Endothelial cell of umbilical vein (primary cell): ENCODE results near the gene GLI3. TPM values are rescaled to one million over a fixed set of nuclear protein-coding genes. Genes with fewer than 3 reads are reported as not detected.

ENCODE experiments used
- BruUV-seq: library from RNA; stranded (reverse); fragments of 400-500 nt; replicated peaks from 2 replicates; lab custom pipeline; 2021; lab: Mats Ljungman, UMichigan
- CTCF ChIA-PET: fragments of 300-600, 350-600 bp; sonication (Branson Sonifier 250); formaldehyde crosslinking; loops from one replicate; lab custom pipeline; 2021; ENCODE audit warnings: antibody characterized with exemption, inconsistent platforms; lab: Charles Lee
- POLR2A ChIA-PET: fragments of 300-600, 350-600 bp; sonication (Branson Sonifier 250); formaldehyde crosslinking; loops from one replicate; lab custom pipeline; 2021; ENCODE audit warnings: antibody characterized with exemption, inconsistent platforms; lab: Charles Lee
- DNase-seq: peaks from one replicate; pipeline ENCODE4 v3.0.0-alpha.2; 2011; ENCODE audit warnings: low read depth, low spot score
- FAIRE-seq: peaks from 2 replicates; lab custom pipeline; 2011; peaks lifted over from hg19 to GRCh38; lab: Jason Lieb, UNC
- H2AFZ ChIP-seq: 2 replicates; pipeline ENCODE4 v1.6.0; 2012; ENCODE audit warnings: low read depth, low read length, control low read depth, inconsistent platforms
- H3K27ac ChIP-seq: 2 replicates; pipeline ENCODE4 v1.5.1; 2011; ENCODE audit warnings: low read depth, mild to moderate bottlenecking, control low read depth, low read length, moderate library complexity; ENCODE audit not compliant: insufficient read depth
- H3K27me3 ChIP-seq, 2 experiments: 2 replicates each; pipeline versions ENCODE4 v1.6.0 to v1.6.1; 2011; ENCODE audit warnings: low read length in 2 of 2, mixed read lengths in 1 of 2; ENCODE audit not compliant: control insufficient read depth in 2 of 2, insufficient read depth in 2 of 2
- H3K36me3 ChIP-seq, 2 experiments: 2 replicates in 1 of 2; 3 replicates in 1 of 2; pipeline ENCODE4 v1.5.1; 2011; ENCODE audit warnings: low read length in 2 of 2, mild to moderate bottlenecking in 1 of 2, moderate library complexity in 1 of 2; ENCODE audit not compliant: control insufficient read depth in 2 of 2, insufficient read depth in 2 of 2; ENCODE audit errors: extremely low read depth in 1 of 2
- H3K4me1 ChIP-seq: 3 replicates; pipeline ENCODE4 v1.5.1; 2011; ENCODE audit warnings: mild to moderate bottlenecking, low read length; ENCODE audit not compliant: control insufficient read depth, insufficient read depth; ENCODE audit errors: extremely low read depth
- H3K4me2 ChIP-seq: 2 replicates; pipeline ENCODE4 v1.6.1; 2011; ENCODE audit warnings: low read length, control low read depth, mixed read lengths; ENCODE audit not compliant: insufficient read depth
- H3K4me3 ChIP-seq, 3 experiments: fragments of 200-600 bp in 1 of 3; sonication (generic), shearing (Covaris generic) in 1 of 3; replicated peaks in 1 of 3; 2 replicates each; pipeline ENCODE4 v1.5.1; 2011 to 2016; ENCODE audit warnings: control low read depth in 3 of 3, low read length in 3 of 3, mild to moderate bottlenecking in 2 of 3, inconsistent platforms in 1 of 3, low read depth in 1 of 3, moderate library complexity in 1 of 3; ENCODE audit not compliant: insufficient read depth in 1 of 3
- H3K79me2 ChIP-seq: 2 replicates; pipeline ENCODE4 v1.6.0; 2012; ENCODE audit warnings: low read length, inconsistent platforms; ENCODE audit not compliant: control insufficient read depth, insufficient read depth
- H3K9ac ChIP-seq: replicated peaks from 2 replicates; pipeline ENCODE3; 2011; ENCODE audit warnings: low read length, control low read depth; ENCODE audit not compliant: insufficient read depth; ENCODE audit errors: extremely low read depth
- H3K9me1 ChIP-seq: replicated peaks from 3 replicates; pipeline ENCODE4 v1.6.0; 2011; ENCODE audit warnings: mild to moderate bottlenecking, low read length; ENCODE audit not compliant: control insufficient read depth, insufficient read depth; ENCODE audit errors: extremely low read depth
- H3K9me3 ChIP-seq: replicated peaks from 2 replicates; pipeline ENCODE4 v1.5.1; 2012; ENCODE audit warnings: low read length, inconsistent platforms; ENCODE audit not compliant: control insufficient read depth, insufficient read depth
- H4K20me1 ChIP-seq: replicated peaks from 2 replicates; pipeline ENCODE3; 2011; ENCODE audit warnings: mild to moderate bottlenecking, low read length; ENCODE audit not compliant: control insufficient read depth, insufficient read depth; ENCODE audit errors: extremely low read depth
- EZH2 ChIP-seq: IDR thresholded peaks from 2 replicates; pipeline ENCODE4 v1.6.1; 2012; ENCODE audit warnings: borderline replicate concordance, low read depth, mild to moderate bottlenecking, moderate library complexity, low read length, inconsistent platforms; ENCODE audit not compliant: severe bottlenecking
- FOS ChIP-seq: IDR thresholded peaks from 2 replicates; pipeline ENCODE4 v1.6.1; 2011; ENCODE audit warnings: mild to moderate bottlenecking, low read length, moderate library complexity, borderline replicate concordance; ENCODE audit not compliant: insufficient read depth
- GATA2 ChIP-seq: IDR thresholded peaks from 2 replicates; pipeline ENCODE4 v1.7.0; 2011; ENCODE audit warnings: low read depth, mild to moderate bottlenecking, moderate library complexity, mixed read lengths, low read length; ENCODE audit not compliant: insufficient read length, insufficient read depth
- JUN ChIP-seq: IDR thresholded peaks from 2 replicates; pipeline ENCODE4 v1.6.1; 2011; ENCODE audit warnings: borderline replicate concordance, low read depth; ENCODE audit not compliant: insufficient read length, insufficient read depth
- MAX ChIP-seq: IDR thresholded peaks from 2 replicates; pipeline ENCODE4 v1.6.1; 2011; ENCODE audit not compliant: insufficient read depth, insufficient read length
- MYC ChIP-seq: IDR thresholded peaks from one replicate; pipeline ENCODE4 v1.6.1; 2011; ENCODE audit warnings: mild to moderate bottlenecking, low read depth, low read length
- POLR2A ChIP-seq: IDR thresholded peaks from 2 replicates; pipeline ENCODE4 v1.6.1; 2012; ENCODE audit warnings: low read depth, mild to moderate bottlenecking, control low read depth, low read length
- POLR2AphosphoS5 ChIP-seq: IDR thresholded peaks from 2 replicates; pipeline ENCODE4 v1.6.1; 2012; ENCODE audit warnings: low read depth, mild to moderate bottlenecking, control low read depth, low read length, moderate library complexity; ENCODE audit not compliant: insufficient read depth
- dilution Hi-C: fragments of 300-500 bp; cut with MboI; formaldehyde crosslinking; loops from one replicate; pipeline ENCODE4 v1.15.0; 2019; ENCODE audit warnings: low sequenced_read_pairs; ENCODE audit not compliant: extremely low pct_ligation_motif_present
- intact Hi-C: fragments of 100-400 bp; cut with micrococcal nuclease; formaldehyde crosslinking; loops from one replicate; pipeline ENCODE4 v1.10.0; 2022
- polyA plus RNA-seq, 4 experiments: library from polyadenylated mRNA; depleted of rRNA in 3 of 4; stranded (reverse) in 3 of 4; unstranded in 1 of 4; fragments of >200 nt; gene quantifications; 2 replicates each; pipeline versions ENCODE4 v1.2.1 to v1.2.3, GENCODE V29; 2011 to 2012; ENCODE audit warnings: missing spikeins in 1 of 4
- total RNA-seq: library from RNA; stranded (reverse); gene quantifications from 2 replicates; pipeline ENCODE4 v1.2.3, GENCODE V29; 2021
- TF ChIP-seq, protein P1 (sequence below), 2 donors: IDR thresholded peaks; 1 replicate in 1 of 2; 2 replicates in 1 of 2; pipeline ENCODE4 v1.5.1; 2011; ENCODE audit warnings: low read length in 2 of 2, mild to moderate bottlenecking in 2 of 2, moderate library complexity in 2 of 2, control low read depth in 1 of 2, inconsistent platforms in 1 of 2, low read depth in 1 of 2; ENCODE audit not compliant: insufficient read depth in 1 of 2; ENCODE audit errors: extremely low read depth in 1 of 2

Gene GLI3
- total and polyA plus RNA-seq, 2 donors (not counting 3 experiments of a cell fraction or from before 2014, with no cell fraction given) = 6.0 to 24.9 TPM

- H3K79me2 ChIP-seq = no peaks in the 10 kb centered on the region
- FAIRE-seq (no peak), DNase-seq (no peak)
- H4K20me1 ChIP-seq = no peaks in the 10 kb centered on the region
- peak overlapping the region; percentile 88 for H3K4me2 ChIP-seq
- H3K27ac ChIP-seq = no peak overlapping the region
- dilution Hi-C loops (loop anchor here (25.0 kb wide), 1 partner anchor 248 kb away; no protein-coding TSS in a partner anchor), intact Hi-C loops (loop anchor here (2.0 to 10.0 kb wide), 5 partner anchors 128 to 1489 kb away; partner anchors contain the start of gene COA1)
- H3K9ac ChIP-seq = peak overlapping the region; percentile 72
- H3K4me1 ChIP-seq = peaks cover 23% of the 10 kb centered on the region
- no peaks in the 10 kb centered on the region for H3K27me3 ChIP-seq
- H3K9me3 ChIP-seq = no peaks in the 10 kb centered on the region
- TF ChIP-seq FOS (no peak), EZH2 (no peak), MAX (no peak), POLR2AphosphoS5 (no peak), GATA2 (no peak), POLR2A (no peak), JUN (no peak), MYC (no peak)
- TF ChIP-seq, protein P1, sequence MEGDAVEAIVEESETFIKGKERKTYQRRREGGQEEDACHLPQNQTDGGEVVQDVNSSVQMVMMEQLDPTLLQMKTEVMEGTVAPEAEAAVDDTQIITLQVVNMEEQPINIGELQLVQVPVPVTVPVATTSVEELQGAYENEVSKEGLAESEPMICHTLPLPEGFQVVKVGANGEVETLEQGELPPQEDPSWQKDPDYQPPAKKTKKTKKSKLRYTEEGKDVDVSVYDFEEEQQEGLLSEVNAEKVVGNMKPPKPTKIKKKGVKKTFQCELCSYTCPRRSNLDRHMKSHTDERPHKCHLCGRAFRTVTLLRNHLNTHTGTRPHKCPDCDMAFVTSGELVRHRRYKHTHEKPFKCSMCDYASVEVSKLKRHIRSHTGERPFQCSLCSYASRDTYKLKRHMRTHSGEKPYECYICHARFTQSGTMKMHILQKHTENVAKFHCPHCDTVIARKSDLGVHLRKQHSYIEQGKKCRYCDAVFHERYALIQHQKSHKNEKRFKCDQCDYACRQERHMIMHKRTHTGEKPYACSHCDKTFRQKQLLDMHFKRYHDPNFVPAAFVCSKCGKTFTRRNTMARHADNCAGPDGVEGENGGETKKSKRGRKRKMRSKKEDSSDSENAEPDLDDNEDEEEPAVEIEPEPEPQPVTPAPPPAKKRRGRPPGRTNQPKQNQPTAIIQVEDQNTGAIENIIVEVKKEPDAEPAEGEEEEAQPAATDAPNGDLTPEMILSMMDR (IDR thresholded peaks at IDR 0.05; ENCODE audit: extremely low read depth in 1 of 2, insufficient read depth in 1 of 2, low read depth in 1 of 2, low read length in 2 of 2) = no peak
- BruUV-seq = TSS peak; percentile 9
- H3K4me3 ChIP-seq = peak overlapping the region; percentile 85 to 95 (median 90)
- no peaks in the 10 kb centered on the region for H3K36me3 ChIP-seq
- CTCF ChIA-PET = no interaction called here
- peak overlapping the region; percentile 61 for H2AFZ ChIP-seq
- no peaks in the 10 kb centered on the region for H3K9me1 ChIP-seq
- POLR2A ChIA-PET = no interaction called here
Observed at GRCh38 chr7:42235741-42236161, 1.3 kb downstream of the GLI3 start.
